Uterus (tissue), 2 donors: ENCODE measurements around the gene TICRR.

Source experiments
- CTCF ChIP-seq, 4 experiments: fragments of 200-600 bp in 2 of 4; fragments of 450-650 bp in 2 of 4; sonication (generic) in 2 of 4; IDR thresholded peaks; one replicate each; pipeline ENCODE4 v1.5.1; 2016 to 2019; ENCODE audit warnings: antibody characterized with exemption in 4 of 4, mild to moderate bottlenecking in 2 of 4, moderate library complexity in 1 of 4
- POLR2A ChIP-seq, 2 donors: fragments of 450-650 bp; IDR thresholded peaks; one replicate each; pipeline ENCODE4 v1.6.1; 2016; ENCODE audit warnings: antibody characterized with exemption in 2 of 2, mild to moderate bottlenecking in 1 of 2, moderate library complexity in 1 of 2

- TF ChIP-seq CTCF (IDR thresholded peaks at IDR 0.05) (no peak), POLR2A (IDR thresholded peaks at IDR 0.05) (no peak)
These were observed 74.4 kb downstream of the TICRR start for GRCh38 chr15:89649716-89650115.
